Aorta (tissue), 5 donors: Measurements from ENCODE around the gene CXCR5. TPM values are rescaled to one million over a fixed set of nuclear protein-coding genes. Genes with fewer than 3 reads are reported as not detected.

Experiments
- ATAC-seq: fragments of 200-7000 bp; cut with Tn5 transposase; one replicate; pipeline ENCODE4 v1.9.1; 2022; ENCODE audit warnings: moderate library complexity; ENCODE audit not compliant: low FRiP score
- DNase-seq, 2 donors: peaks; one replicate each; pipeline ENCODE4 v3.0.0-alpha.2; 2020
- H3K27ac ChIP-seq, 2 donors: one replicate each; pipeline ENCODE4 v1.5.1; 2013; ENCODE audit warnings: low read length in 2 of 2, mild to moderate bottlenecking in 2 of 2, moderate library complexity in 2 of 2, control low read depth in 1 of 2, inconsistent platforms in 1 of 2, low read depth in 1 of 2
- H3K27me3 ChIP-seq, 2 donors: one replicate each; pipeline ENCODE4 v1.6.1; 2013; ENCODE audit warnings: control low read depth in 1 of 2, low read length in 1 of 2, mild to moderate bottlenecking in 1 of 2, moderate library complexity in 1 of 2; ENCODE audit not compliant: insufficient read depth in 2 of 2, control insufficient read depth in 1 of 2
- H3K36me3 ChIP-seq, 2 donors: one replicate each; pipeline ENCODE4 v1.6.1; 2013; ENCODE audit warnings: control low read depth in 1 of 2, low read length in 1 of 2, mild to moderate bottlenecking in 1 of 2; ENCODE audit not compliant: insufficient read depth in 2 of 2, control insufficient read depth in 1 of 2
- H3K4me1 ChIP-seq, 2 donors: one replicate each; pipeline ENCODE4 v1.6.1; 2013; ENCODE audit warnings: low read length in 2 of 2, control low read depth in 1 of 2, mild to moderate bottlenecking in 1 of 2, moderate library complexity in 1 of 2; ENCODE audit not compliant: insufficient read depth in 2 of 2, control insufficient read depth in 1 of 2
- H3K4me3 ChIP-seq, 2 donors: one replicate each; pipeline ENCODE4 v1.5.1; 2013; ENCODE audit warnings: low read length in 2 of 2, control low read depth in 1 of 2, mild to moderate bottlenecking in 1 of 2
- H3K9me3 ChIP-seq: one replicate; pipeline ENCODE4 v1.6.1; 2013; ENCODE audit warnings: mild to moderate bottlenecking, low read length; ENCODE audit not compliant: control insufficient read depth
- WGBS, 2 donors: extraction: QIAGEN DNeasy Blood & Tissue Kit; methylation state at CpG; one replicate each; pipeline ENCODE4 v1.1.7; 2013; 5-methylcytosine and 5-hydroxymethylcytosine counted together
- intact Hi-C, 2 donors: fragments of 100-400 bp; cut with DNase I; formaldehyde crosslinking; loops; one replicate each; pipeline versions ENCODE4 v1.14.2 to v1.15.0; 2022
- polyA plus RNA-seq, 2 donors: library from polyadenylated mRNA; stranded (reverse); fragments of 200-250 nt; gene quantifications; one replicate each; pipeline ENCODE4 v1.2.3, GENCODE V29; 2013
- total RNA-seq, 2 donors: library from RNA; stranded (reverse); fragmentation: NEBNext Ultra II Directional; extraction: Animal tissue kit (Norgen Biotek cat#: 25700); gene quantifications; one replicate each; pipeline ENCODE4 v1.2.1, GENCODE V29; 2021
- donor health status: healthy with polysubstance abuse.
- donor health status: Bipolar disorder and iron deficiency.
- donor health status: DM: no; HTN: no; CAD: no.
- donor health status: DM: no; HTN: no; CAD: no.
- donor health status: DM: yes; HTN: yes; CAD: no.

CXCR5 gene
- total and polyA plus RNA-seq, 4 donors = 0.06 to 0.69 (median 0.20) TPM

DNA sequence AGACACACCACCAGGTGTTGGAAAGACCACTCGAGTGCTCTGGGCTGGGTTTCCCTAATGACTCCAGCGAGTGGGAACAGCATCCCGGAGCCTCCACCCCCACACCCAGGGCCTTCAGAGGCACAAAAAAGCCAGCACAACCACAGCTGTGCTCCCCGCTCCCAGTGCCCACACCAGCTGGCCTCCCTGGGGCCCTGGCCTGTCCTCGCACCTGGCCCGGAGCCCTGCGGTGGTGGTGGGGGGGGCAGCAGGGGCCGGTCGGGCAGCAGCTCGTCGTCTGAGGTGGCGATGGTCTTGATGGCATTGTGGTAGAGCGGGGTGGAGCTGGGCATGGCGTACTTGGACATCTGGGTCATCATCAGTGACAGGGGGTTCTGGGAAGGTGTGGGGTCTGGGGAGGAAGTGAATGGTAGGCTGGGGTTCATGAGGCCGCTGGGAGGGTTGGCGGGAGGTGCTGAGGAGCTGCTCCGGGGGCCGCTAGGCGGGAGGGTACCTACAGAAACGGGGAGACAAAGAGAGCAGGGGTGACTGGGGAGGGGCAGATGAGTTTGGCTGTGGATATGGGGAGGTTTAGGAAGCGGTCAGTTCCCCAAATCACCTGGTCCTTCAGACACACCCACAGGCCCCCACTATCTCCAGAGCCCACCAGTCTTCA, 16.1 kb downstream of the CXCR5 start:
- Histone ChIP-seq H3K4me3 (no peak overlapping the region), H3K36me3 (peaks cover 0 to 13% of the 10 kb centered on the region in 2 donors), H3K4me1 (no peaks in the 10 kb centered on the region), H3K9me3 (no peaks in the 10 kb centered on the region), H3K27me3 (no peaks in the 10 kb centered on the region), H3K27ac (no peak overlapping the region)
- WGBS, 2 donors = 39 to 43% methylated on average over 21 of the region's 21 CpGs
- DNase-seq (peak in 1 of 2 donors; percentile 70), ATAC-seq (no peak)
- intact Hi-C loops = no loop called here

DNA sequence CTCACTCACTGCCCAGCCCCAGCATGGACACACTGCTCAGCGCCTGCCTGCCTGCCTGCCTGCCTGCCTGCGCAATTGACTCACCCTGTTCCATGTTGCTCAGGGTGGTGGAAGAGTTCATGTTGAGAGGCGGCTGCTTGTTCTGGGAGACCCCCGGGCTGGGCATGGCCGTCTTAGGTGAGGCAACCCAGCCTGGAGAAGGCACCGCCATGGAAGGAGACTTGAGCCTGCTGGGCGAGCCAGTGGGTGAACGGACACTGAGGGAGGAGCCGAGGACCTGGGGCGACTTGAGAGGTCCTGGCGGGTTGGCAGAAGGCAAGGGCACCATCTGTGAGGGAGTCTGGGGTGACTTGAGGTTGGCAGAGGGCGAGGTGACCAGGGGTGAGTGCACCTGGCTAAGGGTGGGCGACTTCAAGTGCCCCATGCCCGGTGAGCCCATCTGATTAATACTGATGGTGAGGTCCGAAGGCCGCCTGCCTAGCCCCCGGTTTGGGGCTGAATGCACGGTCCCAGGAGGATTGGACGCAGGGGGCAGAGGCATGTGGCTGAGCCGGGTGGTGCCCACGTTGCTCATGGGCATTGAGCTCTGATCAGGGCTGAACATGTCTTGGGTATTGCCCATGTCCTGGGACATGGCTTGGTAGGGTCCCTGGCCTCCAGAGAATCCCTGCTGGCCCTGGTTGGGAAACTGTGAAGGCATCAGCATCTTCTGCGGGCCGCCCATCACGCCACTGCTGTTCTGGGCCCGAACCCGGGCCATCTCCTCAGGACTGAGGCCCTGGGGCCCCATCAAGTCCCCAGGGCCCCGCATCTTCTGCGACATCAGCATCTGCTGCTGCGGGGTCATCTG, 17.1 kb downstream of the CXCR5 start:
- Histone ChIP-seq H3K27ac (no peak overlapping the region), H3K4me3 (no peak overlapping the region), H3K27me3 (no peaks in the 10 kb centered on the region), H3K9me3 (no peaks in the 10 kb centered on the region), H3K4me1 (no peaks in the 10 kb centered on the region), H3K36me3 (peaks cover 0 to 13% of the 10 kb centered on the region in 2 donors)
- peak in 1 of 2 donors; percentile 66 for DNase-seq
- WGBS, 2 donors = 81 to 84% methylated on average over 29 of the region's 29 CpGs
- intact Hi-C loops = no loop called here
- ATAC-seq = no peak

DNA sequence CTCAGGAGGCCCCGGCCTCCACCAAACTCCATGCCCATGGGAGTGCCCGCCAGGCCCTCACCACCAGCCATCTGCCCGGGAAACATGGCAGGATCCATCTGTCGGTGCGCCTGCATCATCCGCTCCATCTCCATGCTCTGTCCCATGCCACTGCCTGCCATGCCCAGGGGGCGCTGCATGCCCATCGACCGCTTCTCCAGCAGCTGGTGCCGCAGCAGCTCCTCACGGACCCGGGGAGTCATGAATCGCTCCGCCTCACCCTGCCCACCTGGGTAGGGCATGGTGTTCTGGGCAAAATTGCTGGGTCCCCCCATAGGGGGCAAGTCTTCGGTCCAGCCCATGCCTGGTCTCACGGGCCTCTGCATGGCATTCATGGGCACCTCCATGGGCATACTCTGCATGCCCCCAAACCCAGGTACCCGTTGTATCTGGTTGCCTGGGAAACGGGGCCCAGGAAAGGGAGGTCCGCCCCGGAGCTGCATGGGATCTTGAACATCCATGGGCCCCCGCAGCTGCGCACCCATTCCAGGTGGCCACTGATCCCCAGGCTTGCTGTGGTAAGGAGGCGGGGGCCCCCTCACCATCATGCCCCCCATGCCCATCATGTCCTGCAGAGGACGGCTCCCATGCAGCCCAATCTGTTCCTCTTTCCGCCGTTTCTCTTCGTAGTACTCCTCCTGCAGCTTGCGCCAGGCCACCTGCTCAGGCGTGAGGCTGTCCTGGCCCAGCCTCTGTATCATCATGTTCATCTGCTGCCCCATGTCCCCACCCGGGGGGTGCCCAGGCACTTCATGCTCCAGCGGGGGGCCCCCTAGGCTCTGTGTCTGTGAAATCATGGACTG, 18.0 kb downstream of the CXCR5 start:
- H3K36me3 ChIP-seq = peaks cover 0 to 13% of the 10 kb centered on the region in 2 donors
- intact Hi-C loops = no loop called here
- H3K27ac ChIP-seq = no peak overlapping the region
- no peaks in the 10 kb centered on the region for H3K9me3 ChIP-seq
- ATAC-seq = no peak
- H3K4me3 ChIP-seq = no peak overlapping the region
- H3K4me1 ChIP-seq = no peaks in the 10 kb centered on the region
- H3K27me3 ChIP-seq = no peaks in the 10 kb centered on the region
- 77 to 79% methylated on average over 31 of the region's 31 CpGs for WGBS, 2 donors
- peak in 1 of 2 donors; percentile 73 for DNase-seq

DNA sequence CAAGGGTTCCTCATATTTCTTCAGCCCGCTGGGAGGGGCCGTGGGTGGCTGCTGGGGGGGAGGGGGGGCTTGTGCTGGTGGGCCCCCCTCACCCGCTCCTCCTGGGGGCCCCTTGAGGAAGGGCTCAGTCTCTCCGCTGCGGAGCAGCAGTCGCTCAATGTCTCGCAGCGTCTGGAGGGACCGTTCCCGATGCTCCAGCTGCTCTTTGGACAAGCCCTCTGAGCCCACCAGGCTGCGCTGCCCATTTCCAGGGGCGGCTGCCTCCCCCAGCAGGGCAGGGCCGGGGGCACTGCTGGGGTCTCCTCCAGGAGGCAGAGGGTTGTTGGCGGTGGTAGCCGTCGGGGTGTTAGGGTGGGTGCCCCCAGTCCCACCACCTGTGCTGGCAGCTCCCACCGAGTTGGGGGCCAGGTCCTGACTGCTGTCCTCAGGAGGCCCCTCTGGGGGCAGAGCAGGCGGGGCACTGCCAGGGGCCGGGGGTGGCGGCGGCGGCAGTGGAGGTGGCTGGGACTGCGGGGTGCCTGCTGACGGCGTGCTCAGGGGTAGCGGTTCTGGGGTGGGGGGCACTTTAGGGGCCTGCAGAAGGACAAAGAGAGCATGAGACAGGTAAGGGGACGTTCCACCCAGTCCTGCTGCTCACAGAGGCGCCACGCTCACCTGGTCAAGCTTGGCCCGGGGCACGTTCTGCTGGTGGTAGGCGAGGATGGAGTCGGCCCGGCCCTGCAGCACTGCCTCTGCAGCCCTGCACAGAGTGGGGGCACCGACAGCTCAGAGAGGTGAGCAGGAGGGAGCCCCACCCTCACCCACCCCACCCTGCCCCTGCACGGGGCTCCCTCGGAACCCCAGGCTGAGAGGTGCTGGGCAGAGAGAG, 18.9 kb downstream of the CXCR5 start:
- Histone ChIP-seq H3K27me3 (no peaks in the 10 kb centered on the region), H3K9me3 (no peaks in the 10 kb centered on the region), H3K4me1 (no peaks in the 10 kb centered on the region), H3K4me3 (no peak overlapping the region), H3K27ac (no peak overlapping the region), H3K36me3 (peaks cover 0 to 13% of the 10 kb centered on the region in 2 donors)
- DNase-seq (peak in 1 of 2 donors; percentile 74), ATAC-seq (no peak)
- 83% methylated on average over 37 of the region's 37 CpGs for WGBS, 2 donors
- intact Hi-C loops = no loop called here

DNA sequence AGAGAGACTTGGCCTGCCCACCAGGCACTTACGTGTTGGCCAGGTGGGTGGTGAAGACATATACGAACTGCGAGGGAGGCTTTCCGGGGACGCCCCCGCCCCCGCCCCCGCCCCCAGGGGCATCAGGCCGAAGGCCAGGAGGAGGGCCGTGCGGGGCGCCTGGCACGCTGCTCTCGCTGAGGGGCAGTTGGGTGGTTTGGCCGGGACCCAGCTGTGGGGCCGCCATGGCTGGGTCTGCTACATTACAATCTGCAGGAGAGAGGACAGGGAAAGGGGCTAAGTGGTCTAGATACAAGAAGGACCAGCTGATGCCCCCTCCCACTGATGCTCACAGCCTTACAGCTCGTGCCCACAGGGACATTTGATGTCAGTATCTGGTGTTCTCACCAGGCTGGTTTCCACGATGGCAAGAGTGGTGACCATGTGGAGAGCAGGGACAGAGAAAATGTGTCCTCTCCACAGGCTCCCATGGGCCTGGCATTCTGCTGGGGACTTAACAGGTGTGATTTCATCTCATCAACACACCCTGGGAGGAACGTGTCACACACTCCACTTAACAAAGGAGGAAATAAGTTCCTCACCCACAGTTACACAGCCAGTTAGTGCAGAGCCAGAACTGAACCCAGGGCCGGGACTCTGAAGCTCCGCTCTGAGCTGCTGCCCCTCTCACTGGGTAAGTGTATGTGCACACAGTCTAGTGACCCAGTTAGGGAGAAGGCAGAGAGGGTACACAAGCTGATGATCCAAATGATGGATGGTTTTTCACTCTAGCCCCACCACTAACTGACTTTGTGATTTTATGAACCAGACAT, 19.7 kb downstream of the CXCR5 start:
- H3K9me3 ChIP-seq = no peaks in the 10 kb centered on the region
- H3K27me3 ChIP-seq = no peaks in the 10 kb centered on the region
- peak in 1 of 2 donors; percentile 71 for DNase-seq
- no peaks in the 10 kb centered on the region for H3K4me1 ChIP-seq
- H3K4me3 ChIP-seq = no peak overlapping the region
- H3K27ac ChIP-seq = peak overlapping the region in 1 of 2 donors; percentile 18
- H3K36me3 ChIP-seq = peaks cover 0 to 13% of the 10 kb centered on the region in 2 donors
- intact Hi-C loops = no loop called here
- WGBS, 2 donors = 53 to 56% methylated on average over 21 of the region's 21 CpGs
- no peak for ATAC-seq

DNA sequence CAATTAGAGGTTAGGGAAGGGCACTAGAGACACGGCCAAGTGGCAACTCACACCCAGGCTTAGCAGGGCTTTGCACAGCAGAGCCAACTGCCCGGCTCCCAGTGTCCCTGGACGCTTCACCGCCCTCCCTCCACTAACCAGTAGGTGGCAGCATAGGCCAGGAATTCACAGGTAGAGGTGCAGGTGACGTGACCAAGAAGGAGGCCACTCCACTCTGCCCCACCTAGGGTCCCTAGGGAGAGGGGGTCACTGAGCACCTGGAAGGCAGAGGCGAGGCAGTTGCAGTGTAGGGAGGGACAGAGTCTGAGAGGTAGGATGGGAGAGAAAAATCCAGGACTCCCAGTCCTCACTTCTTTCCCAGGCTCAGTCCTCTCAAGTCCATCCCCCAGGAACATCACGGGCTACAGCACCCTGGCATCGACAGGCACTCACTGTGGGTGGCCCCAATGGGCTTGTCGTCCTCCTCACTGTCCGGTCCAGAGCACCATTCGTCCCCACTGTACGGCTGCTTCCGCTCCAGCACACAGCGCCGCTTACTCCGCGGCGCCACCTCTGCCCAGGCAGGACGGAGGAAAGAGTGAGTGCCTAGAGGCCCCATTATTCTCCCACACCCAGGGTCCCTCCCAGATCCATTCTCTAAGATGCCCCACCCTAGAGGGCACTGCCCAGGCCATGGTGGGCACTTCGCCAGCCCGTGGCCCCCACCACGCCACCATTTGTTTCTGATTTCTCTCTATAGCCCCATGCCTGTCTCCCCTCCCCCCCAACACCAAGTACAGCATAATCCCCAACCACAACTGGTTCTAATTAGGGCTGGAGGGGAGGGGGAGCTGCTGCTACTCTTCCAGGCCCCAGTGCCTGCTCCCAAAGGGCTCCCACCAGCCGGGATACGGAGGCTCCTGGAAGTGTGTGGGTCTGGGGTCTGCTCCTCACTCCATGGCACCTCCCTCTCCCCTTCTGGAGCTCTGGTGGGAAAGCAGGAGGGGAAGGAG, 23.7 kb downstream of the CXCR5 start:
- H3K4me3 ChIP-seq = no peak overlapping the region
- ATAC-seq (peak; percentile 66), DNase-seq (peak; percentile 85 to 93)
- no peaks in the 10 kb centered on the region for H3K9me3 ChIP-seq
- no peaks in the 10 kb centered on the region for H3K27me3 ChIP-seq
- 29% methylated on average over 24 of the region's 24 CpGs for WGBS, 2 donors
- H3K4me1 ChIP-seq = no peaks in the 10 kb centered on the region
- H3K36me3 ChIP-seq = peaks cover 0 to 6% of the 10 kb centered on the region in 2 donors
- H3K27ac ChIP-seq = peak overlapping the region in 1 of 2 donors; percentile 11
- intact Hi-C loops = loop anchor here (1.0 to 5.0 kb wide), 6 partner anchors 18 to 115 kb away; partner anchors contain the start of genes UPK2 (in 2 of the 2), BCL9L (in 1 of the 2) and DDX6 (in 1 of the 2)
